Immature natural killer cell (primary cell): ENCODE measurements around the gene MAPK12. TPM values are rescaled to one million over a fixed set of nuclear protein-coding genes. Genes with fewer than 3 reads are reported as not detected.

ENCODE experiments used
- DNase-seq, 3 donors: peaks; one replicate each; pipeline ENCODE4 v3.0.0; 2022; ENCODE audit warnings: mixed read lengths in 1 of 3
- H3K27ac Mint-ChIP-seq, 6 donors: one replicate each; pipeline ENCODE4 v1.8.0; 2020; ENCODE audit warnings: mixed read lengths in 6 of 6, mild to moderate bottlenecking in 5 of 6, inconsistent platforms in 4 of 6, moderate library complexity in 3 of 6
- H3K27me3 Mint-ChIP-seq, 3 donors: one replicate each; pipeline ENCODE4 v1.8.0; 2020 to 2021; ENCODE audit warnings: low read depth in 3 of 3, mild to moderate bottlenecking in 3 of 3, mixed read lengths in 3 of 3, moderate library complexity in 3 of 3, inconsistent platforms in 1 of 3
- H3K36me3 Mint-ChIP-seq, 3 donors: one replicate each; pipeline ENCODE4 v1.8.0; 2020; ENCODE audit warnings: mixed read lengths in 3 of 3, inconsistent platforms in 2 of 3, mild to moderate bottlenecking in 2 of 3
- H3K4me1 Mint-ChIP-seq, 2 donors: one replicate each; pipeline ENCODE4 v1.8.0; 2020; ENCODE audit warnings: inconsistent platforms in 2 of 2, mild to moderate bottlenecking in 2 of 2, mixed read lengths in 2 of 2, moderate library complexity in 1 of 2
- H3K4me3 Mint-ChIP-seq, 5 donors: one replicate each; pipeline ENCODE4 v1.8.0; 2020; ENCODE audit warnings: mild to moderate bottlenecking in 5 of 5, mixed read lengths in 5 of 5, inconsistent platforms in 3 of 5, moderate library complexity in 3 of 5
- H3K9me3 Mint-ChIP-seq, 6 donors: one replicate each; pipeline ENCODE4 v1.8.0; 2020; ENCODE audit warnings: mild to moderate bottlenecking in 6 of 6, mixed read lengths in 6 of 6, inconsistent platforms in 4 of 6, moderate library complexity in 3 of 6
- polyA plus RNA-seq, 3 donors: library from polyadenylated mRNA; unstranded; fragments of 300-500 nt; fragmentation: Illumina TruSeq; gene quantifications; one replicate each; pipeline ENCODE4 v1.2.3, GENCODE V29; 2021

MAPK12 gene
- polyA plus RNA-seq, 3 donors from 2014 or later: 0.13 to 0.31 TPM; not detected in 1

DNA sequence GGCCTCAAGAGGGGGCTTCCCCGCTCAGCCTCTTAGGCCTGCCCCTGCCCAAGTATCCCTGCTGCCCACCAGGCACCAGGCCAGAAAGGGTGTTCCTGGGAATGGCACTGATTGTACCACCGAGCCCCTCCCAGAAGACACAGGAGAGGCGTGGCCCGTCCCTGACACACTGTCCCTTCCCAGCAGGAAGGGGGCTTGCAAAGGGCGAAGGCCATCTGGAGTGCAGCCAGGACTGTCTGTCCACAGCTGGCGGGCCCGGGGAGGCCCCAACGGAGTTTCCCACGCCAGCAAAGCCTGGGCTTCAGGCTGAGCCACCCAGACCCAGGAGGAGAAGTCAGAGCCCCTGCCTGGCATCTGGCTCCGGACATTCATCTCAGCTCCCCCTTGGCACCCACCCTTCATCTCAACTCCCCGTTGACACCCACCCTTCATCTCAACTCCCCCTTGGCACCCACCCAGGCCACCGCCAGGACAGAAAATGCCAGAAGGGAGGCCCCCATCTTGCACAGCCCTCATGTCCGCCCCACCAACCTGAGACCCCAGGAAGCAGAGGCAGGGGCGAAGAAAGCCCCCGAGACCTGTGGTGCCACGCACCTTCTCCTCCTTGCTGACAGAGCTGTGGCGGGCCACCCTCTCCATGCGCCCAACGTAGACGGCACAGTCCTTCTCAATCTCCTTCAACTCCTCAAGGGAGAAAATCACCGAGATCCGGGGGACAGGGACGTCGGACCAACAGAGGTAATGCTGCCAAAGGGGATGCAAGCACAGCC is 36.1 kb downstream of the MAPK12 start:
- DNase-seq: no peak
- Mint-ChIP-seq H3K36me3 (peaks cover 0 to 28% (median 12%) of the 10 kb centered on the region in 3 donors), H3K4me3 (no peak overlapping the region), H3K4me1 (peaks cover 0 to 2% of the 10 kb centered on the region in 2 donors), H3K9me3 (no peaks in the 10 kb centered on the region), H3K27ac (no peak overlapping the region), H3K27me3 (peaks cover 0 to 6% (median 3%) of the 10 kb centered on the region in 3 donors)

DNA sequence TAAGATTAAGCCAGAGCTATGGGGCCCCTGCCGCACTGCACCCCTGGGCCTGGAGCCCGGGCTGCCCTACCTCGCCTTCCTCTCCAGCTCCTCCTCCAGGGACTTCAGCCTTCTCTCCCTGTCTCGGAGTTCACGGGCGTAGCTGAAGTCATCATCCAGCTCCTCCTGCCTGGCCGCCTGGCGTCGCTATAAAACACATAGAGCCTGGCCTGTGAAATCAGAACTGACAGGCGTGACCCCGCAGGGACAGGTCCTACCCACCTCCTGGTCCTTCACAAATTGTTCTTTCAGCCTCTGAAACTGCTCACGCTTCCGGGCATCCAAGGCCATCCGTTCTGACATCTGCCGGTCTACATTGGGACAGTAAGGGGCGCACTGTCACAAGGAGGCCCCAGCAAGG is 37.4 kb downstream of the MAPK12 start:
- DNase-seq: no peak
- Mint-ChIP-seq H3K9me3 (no peaks in the 10 kb centered on the region), H3K4me3 (no peak overlapping the region), H3K4me1 (no peaks in the 10 kb centered on the region), H3K36me3 (peaks cover 0 to 20% (median 7%) of the 10 kb centered on the region in 3 donors), H3K27ac (peak overlapping the region in 1 of 6 donors; percentile 4), H3K27me3 (peaks cover 2 to 9% (median 3%) of the 10 kb centered on the region in 3 donors)

DNA sequence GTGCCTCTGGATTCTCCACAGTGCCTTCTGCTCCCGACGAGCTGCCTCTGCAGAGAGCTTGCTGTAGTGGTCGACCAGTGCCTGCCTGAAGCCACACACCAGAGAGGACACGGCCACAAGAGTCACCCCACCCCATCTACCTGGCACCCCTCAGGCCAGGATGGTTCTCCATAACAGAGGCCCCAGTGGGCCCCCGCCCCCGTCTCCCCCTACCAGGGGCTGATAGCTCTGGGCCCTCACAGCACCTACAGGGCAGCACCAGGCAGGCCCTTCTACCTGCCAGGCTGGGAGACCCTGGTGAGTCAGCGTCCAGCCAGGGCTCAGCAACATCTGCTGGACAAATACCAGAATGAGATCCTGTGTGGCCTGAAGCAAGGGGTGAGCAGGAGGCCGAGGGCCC is 39.0 kb downstream of the MAPK12 start:
- no peak overlapping the region for H3K27ac Mint-ChIP-seq
- peaks cover 0 to 18% (median 0%) of the 10 kb centered on the region in 3 donors for H3K36me3 Mint-ChIP-seq
- H3K27me3 Mint-ChIP-seq: peaks cover 3 to 9% (median 7%) of the 10 kb centered on the region in 3 donors
- no peak for DNase-seq
- H3K4me3 Mint-ChIP-seq: no peak overlapping the region
- no peaks in the 10 kb centered on the region for H3K9me3 Mint-ChIP-seq
- H3K4me1 Mint-ChIP-seq: no peaks in the 10 kb centered on the region

DNA sequence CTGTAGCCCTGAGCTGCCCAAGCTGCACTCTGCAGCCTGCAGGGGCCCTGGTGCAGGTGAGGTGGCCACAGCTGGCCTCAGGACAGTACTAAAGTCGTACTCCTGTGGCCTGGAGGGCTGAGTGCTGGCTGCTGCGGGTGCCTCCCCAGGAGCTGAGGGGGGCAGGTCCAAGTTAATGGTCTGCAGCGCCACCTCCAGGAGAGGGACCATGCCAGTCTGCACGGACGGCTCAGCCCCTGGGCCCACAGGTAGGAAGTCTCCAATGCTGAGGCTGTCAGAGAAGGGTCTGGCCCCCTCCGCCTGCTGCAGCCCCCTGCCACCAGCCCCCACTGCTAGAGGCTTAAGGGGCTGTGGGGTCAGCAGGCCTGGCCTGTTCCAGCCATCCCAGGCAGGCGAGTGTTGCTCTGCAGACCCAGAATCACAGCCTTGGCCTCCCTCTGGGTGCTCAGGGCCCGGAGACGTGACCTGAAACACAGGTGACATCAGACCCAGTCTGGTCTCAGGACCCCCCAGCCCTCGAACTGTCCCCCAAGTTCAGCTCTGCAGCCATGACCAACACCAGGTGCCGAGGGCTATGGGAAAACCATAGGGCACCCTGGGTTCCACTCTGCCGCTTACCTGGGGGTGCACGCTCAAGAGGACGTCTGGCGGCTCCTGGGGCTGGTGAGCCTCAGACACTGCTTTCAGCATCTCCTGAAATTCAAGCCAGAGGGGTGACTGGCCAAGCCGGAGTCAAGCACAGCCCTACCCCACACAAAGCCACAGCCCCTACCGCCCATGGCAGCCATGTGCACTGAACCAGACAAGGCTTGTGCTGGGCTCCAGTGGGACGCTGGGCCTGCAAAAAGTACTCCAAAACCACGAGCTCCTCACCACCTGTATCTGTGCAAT is 39.8 kb downstream of the MAPK12 start:
- Mint-ChIP-seq H3K9me3 (no peaks in the 10 kb centered on the region), H3K4me3 (no peak overlapping the region), H3K4me1 (no peaks in the 10 kb centered on the region), H3K27me3 (peaks cover 3 to 12% (median 9%) of the 10 kb centered on the region in 3 donors), H3K27ac (no peak overlapping the region), H3K36me3 (peaks cover 0 to 21% (median 0%) of the 10 kb centered on the region in 3 donors)
- DNase-seq: no peak

DNA sequence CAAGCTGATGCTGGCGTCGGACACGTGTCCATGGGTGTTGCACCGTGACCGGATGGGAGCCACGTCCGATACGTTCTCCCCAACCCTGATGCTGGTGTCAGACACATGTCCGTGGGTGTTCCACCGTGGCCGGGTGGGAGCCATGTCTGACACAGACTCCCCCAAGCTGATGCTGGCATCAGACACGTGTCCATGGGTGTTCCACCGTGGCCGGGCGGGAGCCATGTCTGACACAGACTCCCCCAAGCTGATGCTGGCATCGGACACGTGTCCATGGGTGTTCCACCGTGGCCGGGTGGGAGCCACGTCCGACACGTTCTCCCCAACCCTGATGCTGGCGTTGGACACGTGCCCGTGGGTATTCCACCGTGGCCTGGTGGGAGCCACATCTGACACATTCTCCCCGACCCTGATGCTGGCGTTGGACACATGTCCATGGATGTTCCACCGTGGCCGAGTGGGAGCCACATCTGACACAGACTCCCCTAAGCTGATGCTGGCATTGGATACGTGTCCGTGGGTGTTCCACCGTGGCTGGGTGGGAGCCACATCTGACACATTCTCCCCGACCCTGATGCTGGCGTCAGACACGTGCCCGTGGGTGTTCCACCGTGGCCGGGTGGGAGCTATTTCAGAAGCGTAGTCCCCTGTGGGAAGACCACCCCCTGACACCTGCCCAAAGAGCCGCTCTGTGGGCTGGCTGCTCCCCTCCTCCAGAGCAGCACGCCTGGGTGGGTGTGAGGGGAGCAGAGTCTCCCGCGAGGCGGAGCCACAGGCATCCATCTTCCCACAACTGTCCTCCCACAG is 40.7 kb downstream of the MAPK12 start:
- H3K9me3 Mint-ChIP-seq: no peaks in the 10 kb centered on the region

DNA sequence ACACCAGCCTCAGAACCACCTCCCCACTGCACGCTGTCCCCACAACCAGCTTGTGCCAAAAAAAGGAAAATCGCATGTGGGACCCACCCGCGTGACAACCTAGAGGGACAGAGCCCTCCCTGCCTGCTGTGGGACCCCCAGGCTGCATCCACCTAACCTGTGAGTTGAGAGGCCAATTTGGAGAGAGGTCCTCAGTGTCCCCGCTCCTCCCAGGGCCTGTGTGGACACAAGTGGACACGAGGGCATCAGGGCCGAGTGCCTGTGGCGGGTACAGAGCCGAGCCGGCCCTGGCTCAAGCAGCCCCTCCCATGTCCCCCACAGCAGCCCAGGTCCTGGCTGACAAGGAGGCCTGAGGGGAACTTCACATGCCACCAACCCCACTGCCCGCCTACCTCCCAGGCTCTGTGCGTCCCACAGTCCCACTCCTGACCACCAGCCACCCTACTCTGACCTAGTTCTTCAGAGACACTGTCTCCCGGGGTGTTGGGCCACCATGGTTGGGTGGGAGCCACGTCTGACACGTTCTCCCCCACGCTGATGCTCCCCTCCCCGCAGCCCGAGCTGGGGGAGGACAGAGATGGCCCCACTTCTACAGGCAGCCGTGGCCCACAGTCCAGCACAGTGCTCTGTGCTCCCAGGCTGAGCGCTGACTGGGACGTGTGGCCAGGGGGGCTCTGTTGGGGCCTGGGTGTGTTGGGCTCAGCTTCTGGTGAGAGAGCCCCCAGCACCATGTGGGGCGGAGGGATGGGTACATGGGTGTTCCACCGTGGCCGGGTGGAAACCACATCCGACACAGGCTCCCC is 41.5 kb downstream of the MAPK12 start:
- Mint-ChIP-seq H3K4me1 (peaks cover 0 to 2% of the 10 kb centered on the region in 2 donors), H3K27ac (peak overlapping the region in 1 of 6 donors; percentile 39), H3K4me3 (no peak overlapping the region), H3K9me3 (no peaks in the 10 kb centered on the region), H3K36me3 (peaks cover 0 to 24% (median under 1%) of the 10 kb centered on the region in 3 donors), H3K27me3 (peaks cover 3 to 18% (median 10%) of the 10 kb centered on the region in 3 donors)
- no peak for DNase-seq

More for the DNA sequence above, 40.7 kb downstream of the MAPK12 start:
- Mint-ChIP-seq H3K27ac (peak overlapping the region in 1 of 6 donors; percentile 23), H3K4me1 (no peaks in the 10 kb centered on the region), H3K27me3 (peaks cover 3 to 15% (median 10%) of the 10 kb centered on the region in 3 donors), H3K36me3 (peaks cover 0 to 24% (median 0%) of the 10 kb centered on the region in 3 donors), H3K4me3 (no peak overlapping the region)
- DNase-seq: no peak

DNA sequence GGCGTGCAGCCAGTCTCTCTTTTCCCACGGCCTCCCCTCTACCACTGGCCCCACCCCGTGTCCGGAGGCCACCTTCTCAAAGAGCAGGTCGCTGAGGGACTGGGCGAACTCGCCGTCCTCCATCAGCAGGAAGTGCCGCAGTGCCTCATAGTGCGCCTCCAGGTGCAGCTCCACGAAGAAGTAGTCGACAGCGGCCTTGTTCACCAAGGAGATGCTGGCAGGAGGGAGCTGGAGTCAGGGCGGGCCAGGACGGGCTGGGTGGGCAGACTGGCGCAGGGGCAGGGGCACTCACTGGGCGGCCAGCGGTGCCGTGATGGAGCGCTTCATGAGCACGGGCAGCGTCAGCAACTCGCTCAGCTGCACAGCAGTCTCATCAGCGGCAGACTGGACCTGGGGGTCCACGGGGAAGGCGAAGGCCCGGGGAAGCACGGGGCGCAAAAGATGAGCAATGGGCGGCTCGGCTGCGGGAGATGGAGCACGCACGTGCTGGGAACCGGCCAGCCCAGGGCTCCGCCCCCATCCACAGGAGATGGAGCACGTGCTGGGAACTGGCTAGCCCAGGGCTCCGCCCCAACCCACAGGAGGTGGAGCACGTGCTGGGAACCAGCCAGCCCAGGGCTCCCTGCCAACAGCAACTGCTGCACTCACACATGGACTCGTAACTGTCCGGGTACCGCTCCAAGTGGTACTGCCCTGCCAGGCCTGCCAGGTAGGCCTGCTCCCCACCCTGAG is 42.3 kb downstream of the MAPK12 start:
- no peak for DNase-seq

DNA sequence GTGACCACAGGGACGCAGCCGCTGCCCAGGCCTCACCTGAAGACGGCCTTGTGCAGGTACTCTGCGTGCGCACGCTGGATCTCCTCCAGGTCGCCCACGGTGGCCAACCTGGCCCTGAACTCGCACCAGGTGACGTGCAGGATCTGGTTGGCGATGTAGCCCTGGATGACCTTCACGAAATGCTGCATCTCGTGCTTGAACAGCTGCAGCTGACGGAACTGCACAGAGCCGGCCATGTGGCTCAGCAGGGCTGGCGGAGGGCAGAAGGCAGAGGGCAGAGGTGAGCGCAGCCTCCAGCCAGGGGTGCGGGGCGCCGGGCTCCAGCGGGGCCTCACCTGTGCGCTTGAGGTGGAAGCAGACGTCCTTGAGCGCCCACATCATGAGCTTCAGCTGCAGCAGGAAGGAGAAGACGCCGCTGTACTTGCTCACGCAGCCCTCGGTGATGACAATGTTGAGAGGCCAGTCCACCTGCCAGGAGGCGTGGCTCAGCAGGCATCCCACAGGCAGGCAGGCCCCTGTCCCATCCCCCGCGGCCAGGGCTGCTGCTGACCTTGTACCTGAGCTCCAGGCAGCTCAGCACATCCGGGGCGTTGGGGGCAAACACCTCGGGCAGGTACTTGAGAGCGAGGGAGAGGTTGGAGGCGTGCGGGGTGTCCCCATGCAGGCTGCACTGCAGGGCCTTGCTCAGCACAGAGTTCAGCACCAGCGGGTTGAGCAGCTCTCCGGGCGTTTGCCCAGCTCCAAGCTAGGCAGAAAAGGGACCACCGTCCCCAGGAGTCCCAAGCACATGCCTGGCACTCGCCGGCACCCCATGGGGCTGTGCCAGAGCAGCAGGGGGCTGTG is 43.1 kb downstream of the MAPK12 start:
- Mint-ChIP-seq H3K27ac (no peak overlapping the region), H3K36me3 (peaks cover 0 to 20% (median 5%) of the 10 kb centered on the region in 3 donors), H3K4me3 (no peak overlapping the region), H3K4me1 (peaks cover 5 to 7% of the 10 kb centered on the region in 2 donors), H3K27me3 (peaks cover 3 to 18% (median 5%) of the 10 kb centered on the region in 3 donors), H3K9me3 (no peaks in the 10 kb centered on the region)
- no peak for DNase-seq

More for the DNA sequence above, 42.3 kb downstream of the MAPK12 start:
- H3K9me3 Mint-ChIP-seq: no peaks in the 10 kb centered on the region
- H3K27ac Mint-ChIP-seq: no peak overlapping the region
- H3K27me3 Mint-ChIP-seq: peaks cover 3 to 18% (median 6%) of the 10 kb centered on the region in 3 donors
- peaks cover 0 to 25% (median 5%) of the 10 kb centered on the region in 3 donors for H3K36me3 Mint-ChIP-seq
- H3K4me1 Mint-ChIP-seq: peaks cover 3 to 6% of the 10 kb centered on the region in 2 donors
- H3K4me3 Mint-ChIP-seq: no peak overlapping the region

DNA sequence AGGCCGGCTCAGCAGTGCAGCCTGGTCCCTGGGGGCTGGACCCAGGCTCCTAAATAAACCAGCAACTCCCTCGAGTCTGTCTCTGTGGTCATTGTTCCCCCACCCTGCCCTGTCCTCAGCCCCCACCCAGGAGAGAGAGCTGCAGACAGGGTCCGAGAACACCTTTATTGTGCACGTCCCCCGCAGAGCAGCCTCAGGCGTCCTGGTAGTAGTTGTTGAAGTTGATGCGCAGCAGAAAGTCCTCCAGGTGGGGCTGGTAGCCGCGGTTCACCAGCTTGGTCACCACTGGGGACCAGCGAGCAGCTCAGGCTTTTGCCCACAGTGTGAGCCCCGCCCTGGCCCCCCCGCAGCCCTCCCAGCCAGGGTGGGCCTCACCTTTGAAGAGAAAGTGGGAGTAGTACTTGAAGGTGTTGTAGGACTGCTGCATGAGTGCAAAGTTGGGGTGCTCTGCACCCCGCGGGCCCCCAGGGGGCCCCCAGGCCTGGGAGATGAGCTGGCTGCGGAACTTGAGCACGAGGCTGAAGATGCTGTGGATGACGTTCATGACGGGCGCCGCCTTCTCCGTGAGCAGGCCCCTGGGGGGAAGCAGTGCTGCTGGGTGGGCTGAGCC is 43.8 kb downstream of the MAPK12 start:
- Mint-ChIP-seq H3K4me1 (peaks cover 10 to 15% of the 10 kb centered on the region in 2 donors), H3K9me3 (no peaks in the 10 kb centered on the region), H3K27ac (no peak overlapping the region), H3K4me3 (no peak overlapping the region), H3K27me3 (peaks cover 5 to 18% (median 8%) of the 10 kb centered on the region in 3 donors), H3K36me3 (peaks cover 0 to 22% (median 8%) of the 10 kb centered on the region in 3 donors)
- DNase-seq: no peak

DNA sequence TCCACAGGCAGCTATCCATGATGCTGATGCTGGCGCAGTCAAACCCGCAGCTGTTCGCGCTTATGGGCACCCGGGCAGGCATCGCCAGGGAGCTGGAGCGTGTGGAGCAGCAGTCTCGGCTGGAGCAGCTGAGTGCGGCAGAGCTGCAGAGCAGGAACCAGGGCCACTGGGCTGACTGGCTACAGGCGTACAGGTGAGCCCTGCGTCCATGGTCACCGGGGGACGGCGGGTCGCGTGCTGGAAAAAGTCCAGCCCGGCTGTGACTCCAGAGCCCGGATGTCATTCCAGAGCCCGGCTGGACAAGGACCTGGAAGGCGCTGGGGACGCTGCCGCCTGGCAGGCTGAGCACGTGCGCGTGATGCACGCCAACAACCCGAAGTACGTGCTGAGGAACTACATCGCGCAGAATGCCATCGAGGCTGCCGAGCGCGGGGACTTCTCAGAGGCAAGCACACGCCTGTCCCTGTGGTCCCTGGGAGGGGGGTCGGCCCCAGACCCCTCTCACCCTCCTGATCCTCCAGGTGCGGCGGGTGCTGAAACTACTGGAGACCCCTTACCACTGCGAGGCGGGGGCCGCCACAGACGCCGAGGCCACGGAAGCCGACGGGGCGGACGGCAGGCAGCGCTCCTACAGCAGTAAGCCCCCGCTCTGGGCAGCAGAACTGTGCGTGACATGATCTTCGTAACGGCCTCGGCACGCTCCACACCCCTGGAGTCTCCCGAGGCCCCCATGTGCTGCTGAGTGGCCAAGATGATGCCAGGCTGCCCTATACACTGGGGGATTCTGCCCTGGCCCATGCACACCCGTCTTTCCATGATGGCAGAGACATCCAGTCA is 44.6 kb downstream of the MAPK12 start:
- Mint-ChIP-seq H3K27ac (no peak overlapping the region), H3K4me1 (peaks cover 10 to 22% of the 10 kb centered on the region in 2 donors), H3K27me3 (peaks cover 5 to 18% (median 8%) of the 10 kb centered on the region in 3 donors), H3K9me3 (no peaks in the 10 kb centered on the region), H3K4me3 (no peak overlapping the region), H3K36me3 (peaks cover 0 to 28% (median 11%) of the 10 kb centered on the region in 3 donors)
- DNase-seq: no peak
